Glomerular visceral epithelial cell (primary cell): ENCODE data around the gene TBC1D10A.

Experiments used
- DNase-seq: peaks from one replicate; pipeline ENCODE4 v3.0.0-alpha.2; 2016; ENCODE audit errors: extremely low spot score

The TBC1D10A gene

GRCh38 chr22:30320021-30320556, 6.7 kb downstream of the TBC1D10A start:
- DNase-seq, result no peak

GRCh38 chr22:30318799-30319419, 7.8 kb downstream of the TBC1D10A start:
- no peak for DNase-seq

- DNase-seq, result no peak
Measured at GRCh38 chr22:30317778-30318177, 9.0 kb downstream of the TBC1D10A start.

GRCh38 chr22:30315962-30316576, 10.7 kb downstream of the TBC1D10A start:
- no peak for DNase-seq

DNA sequence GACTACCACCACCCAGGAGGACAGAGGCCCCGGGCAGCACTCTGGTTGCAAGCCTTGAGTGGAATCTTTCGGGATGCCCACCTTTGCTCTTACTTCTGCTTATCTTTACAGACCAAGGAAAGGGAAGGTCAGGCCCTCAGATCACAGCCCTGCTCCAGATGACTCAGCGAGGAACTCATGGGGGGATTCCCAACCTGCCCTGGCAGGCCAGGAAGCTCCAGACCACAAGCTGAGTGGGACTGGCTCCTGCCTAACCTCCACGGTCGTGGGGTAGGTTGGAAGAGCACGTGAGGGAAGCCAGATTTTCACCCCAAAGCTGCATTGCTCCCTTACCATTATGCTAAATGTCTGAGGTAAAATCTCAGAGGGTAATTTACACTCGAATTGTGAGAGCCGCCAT, 11.8 kb downstream of the TBC1D10A start:
- DNase-seq, result peak; percentile 81

- peak; percentile 19 for DNase-seq
Measured at GRCh38 chr22:30313527-30314363, 13.0 kb downstream of the TBC1D10A start.

GRCh38 chr22:30312053-30312452, 14.7 kb downstream of the TBC1D10A start:
- DNase-seq, result peak; percentile 85

DNA sequence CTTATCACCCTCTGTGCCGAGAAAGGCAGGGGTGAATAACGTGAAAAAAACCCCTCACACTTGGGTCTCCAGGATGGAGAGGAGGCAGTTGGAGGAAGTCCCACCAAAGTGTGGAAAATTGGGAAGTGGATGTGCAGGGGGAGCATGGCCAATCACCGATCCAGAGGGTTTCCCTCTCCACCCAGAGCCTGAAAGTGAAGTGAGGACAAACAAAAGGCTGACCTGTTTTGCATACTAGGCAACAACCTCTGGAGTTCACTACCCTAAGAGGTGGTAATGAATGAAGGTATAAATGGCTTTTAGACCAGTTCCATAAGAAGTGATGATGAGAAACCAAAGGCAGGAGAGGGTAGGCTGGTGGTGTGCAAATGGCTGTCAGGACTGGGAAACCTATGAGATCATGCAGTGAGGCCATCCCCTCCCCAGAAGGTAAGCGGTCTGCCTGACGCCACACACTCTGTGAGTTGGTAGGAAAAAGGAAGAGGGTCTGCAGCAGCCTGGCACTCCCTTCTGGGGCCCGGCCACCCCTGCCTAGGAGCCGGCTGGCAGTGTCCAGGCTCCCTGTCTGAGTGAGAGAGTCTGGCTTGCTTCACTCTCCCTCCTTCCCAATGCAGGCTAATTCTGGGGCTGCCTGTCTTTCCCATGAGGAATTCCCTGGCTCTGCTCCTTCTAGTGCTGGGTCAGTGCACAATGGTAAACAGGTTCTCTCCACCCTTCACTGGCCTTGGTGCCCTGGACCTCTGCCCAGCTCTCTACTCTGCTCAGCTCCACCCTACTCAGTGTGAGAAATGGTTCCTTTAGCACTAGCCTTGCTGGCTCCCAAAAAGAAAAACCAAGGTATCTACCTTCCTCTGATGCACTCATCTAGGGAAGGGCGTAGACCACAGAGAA, 15.6 kb downstream of the TBC1D10A start:
- DNase-seq, result peak; percentile 89

DNA sequence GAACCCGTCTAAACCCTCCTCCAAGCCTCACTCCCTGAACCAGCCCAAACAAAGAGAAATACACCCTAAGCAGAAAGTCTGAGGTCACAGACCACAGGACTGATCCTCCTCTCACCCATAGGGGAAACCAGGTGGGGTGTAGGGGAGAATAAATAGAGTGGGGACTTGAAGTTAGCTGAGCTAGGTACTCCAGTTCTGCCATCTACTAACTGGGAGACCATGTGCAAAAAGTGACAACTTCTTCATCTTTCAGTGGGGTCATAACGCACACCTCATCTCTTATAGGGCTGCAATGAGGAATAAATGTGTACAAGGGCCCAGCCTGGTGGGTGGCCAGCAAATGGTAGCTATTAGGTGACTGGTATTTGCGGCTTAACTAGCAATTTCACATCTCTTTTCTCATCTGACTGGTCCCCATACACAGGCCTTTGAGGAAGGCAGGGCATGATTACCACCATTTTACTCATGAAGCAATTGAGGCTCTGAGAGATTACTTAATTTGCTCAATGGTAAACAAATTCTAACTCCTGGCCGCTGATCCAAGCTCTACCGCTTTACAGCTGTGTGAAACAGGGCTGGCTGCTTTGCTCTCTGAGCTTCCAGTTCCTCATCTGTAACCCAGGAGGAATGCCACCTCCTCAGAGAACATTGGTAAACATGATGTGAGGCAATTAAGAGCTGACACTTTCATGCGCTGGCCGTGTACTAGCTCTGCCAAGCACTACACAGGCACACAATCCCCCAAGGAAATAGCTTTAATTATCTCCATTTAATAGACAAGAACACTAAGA, 16.6 kb downstream of the TBC1D10A start:
- DNase-seq, result peak; percentile 64

DNA sequence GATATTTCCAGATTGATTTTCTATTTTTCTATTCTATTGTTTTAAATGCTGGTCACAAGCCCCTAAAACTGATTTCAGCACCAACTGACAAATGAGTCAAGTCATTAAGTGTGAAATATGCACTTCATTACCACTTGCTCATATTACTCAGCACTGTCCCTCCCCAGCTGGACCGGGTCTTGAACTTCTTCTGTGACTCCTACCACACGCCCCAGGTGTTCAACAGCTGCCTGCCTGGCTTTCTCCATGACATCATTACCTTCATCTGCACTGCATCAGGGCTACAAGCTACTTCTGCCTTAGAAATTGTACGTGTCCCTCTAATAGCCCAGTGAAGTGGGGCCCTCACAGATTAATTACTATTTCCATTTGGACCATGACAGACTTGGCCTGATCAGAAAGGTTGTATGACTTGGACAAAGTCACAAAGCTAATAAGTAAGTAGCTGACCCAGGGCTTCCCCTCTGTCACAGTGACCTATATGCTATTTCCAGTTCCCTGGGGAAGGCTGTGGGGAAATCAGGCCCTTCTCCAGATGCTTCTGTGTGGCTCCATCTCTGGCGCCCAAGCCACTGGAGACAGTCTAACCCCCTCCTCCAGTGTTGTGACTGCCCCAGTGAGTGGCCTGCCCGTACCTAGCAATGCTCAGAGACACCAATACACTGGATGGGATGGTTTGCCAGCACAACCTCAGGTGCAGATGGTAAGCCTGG, 18.1 kb downstream of the TBC1D10A start:
- DNase-seq, result no peak

DNA sequence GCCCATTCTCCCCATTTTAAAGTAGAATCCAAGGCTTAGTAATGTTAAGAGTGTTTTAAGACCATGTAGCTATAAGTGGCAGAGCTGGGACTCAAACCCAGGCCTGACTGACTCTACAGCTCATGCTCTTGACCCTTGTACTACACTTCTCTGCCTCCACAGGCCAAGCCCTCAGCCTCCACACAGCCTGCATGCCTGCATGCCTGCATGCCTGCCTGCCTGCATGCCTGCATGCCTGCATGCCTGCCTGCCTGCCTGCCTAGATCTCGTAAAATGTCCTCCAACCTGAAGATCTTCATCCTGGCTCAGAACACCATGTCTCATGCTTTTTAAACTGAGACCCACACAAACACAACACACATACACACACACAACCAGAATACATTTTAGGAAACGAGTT, 18.6 kb downstream of the TBC1D10A start:
- no peak for DNase-seq

DNA sequence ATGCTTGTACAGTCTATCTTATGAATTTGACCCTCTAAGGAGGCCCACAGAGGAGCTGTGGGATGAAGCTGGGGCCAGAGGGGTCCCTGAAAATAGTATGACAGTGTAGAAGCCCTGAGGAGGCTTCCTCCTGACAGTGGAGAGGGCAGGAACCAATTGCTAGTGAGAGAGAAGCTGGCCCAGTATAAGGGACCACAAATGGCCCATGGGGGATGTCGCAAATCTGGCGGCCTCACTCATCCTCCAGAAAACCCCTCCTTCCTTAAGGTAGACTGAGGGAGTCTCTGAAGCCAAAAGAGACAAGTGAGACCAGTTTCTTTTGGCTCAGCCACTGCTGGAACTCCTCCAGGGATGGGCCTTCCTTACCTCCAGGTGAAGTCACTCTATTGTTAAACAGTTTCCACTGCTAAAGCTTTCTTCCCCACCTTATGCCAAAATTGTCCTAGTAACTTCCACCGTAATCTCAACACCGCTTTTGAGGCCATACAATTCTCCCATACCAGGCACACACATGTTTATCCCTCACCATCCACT, 19.6 kb downstream of the TBC1D10A start:
- no peak for DNase-seq

DNA sequence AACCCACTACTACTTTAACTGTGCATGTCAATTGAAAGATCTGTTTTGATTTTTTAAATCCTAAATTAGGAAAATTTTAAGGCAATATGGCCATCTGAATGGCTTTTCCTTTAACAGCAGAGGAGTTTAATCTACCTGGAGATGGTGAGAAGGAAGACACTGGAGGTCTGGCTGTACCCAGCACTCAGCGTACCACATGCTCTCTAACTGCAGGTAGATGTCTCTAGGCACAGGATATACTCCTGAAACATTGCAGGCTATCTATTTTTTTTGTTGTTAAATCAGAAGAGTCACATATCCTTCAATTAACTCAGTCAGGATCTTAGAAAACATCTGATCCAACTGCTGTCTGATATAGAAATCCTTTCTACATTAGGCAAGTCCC, 20.1 kb downstream of the TBC1D10A start:
- no peak for DNase-seq

DNA sequence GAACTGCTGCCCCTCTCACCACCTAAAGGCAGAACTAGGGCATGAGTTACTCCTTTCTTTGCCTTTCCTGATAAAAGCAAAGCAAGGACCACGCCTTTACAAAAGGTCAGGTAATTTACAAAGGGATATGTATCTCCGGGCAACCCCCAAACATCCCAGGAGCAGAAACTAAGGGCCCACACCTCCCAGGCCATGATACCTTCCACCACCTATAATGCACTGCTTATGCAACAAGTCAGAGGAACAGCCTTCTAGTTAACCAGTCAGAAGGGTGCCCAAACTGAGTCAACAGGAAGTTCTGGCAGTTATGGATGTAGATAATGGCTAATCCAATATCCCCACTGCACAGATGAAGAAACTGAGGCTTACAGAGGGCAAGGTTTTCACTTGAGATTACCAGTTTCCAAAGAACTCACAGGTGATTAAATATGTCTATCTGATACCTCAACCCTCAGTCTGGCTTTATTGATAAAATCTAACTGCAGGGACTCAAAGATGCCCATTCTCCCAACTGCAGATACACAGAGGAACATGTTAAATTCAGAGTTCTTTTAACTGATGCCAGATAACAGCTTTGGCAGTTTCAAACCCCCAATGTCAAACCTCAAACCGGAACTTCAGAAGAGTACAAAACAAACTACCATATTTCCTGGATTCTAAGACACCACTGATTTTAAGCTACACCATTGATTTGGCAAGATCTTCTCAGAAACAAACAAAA, 20.7 kb downstream of the TBC1D10A start:
- DNase-seq, result no peak

DNA sequence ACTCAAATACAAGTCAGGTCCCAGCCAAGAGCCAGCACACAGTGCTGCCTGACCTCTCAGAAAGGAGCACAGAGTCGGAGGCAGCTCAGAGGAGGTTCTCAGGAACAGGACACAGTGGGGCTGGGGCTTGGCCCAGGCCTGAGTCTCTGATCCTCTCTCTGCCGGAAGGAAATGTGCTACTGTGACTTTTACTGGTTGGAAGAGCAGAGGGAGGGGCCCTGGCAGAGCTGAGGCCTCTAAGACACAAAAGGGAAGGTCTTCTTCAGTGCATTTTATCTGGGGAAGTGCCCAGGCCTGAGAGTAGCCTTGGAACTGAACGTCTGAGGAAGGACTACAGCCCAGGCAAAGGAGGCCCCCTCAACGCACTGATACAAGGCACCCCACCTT, 21.2 kb downstream of the TBC1D10A start:
- DNase-seq, result no peak

GRCh38 chr22:30304495-30305244, 22.1 kb downstream of the TBC1D10A start:
- no peak for DNase-seq

GRCh38 chr22:30302810-30303138, 24.0 kb downstream of the TBC1D10A start:
- no peak for DNase-seq

GRCh38 chr22:30301995-30302809, 24.5 kb downstream of the TBC1D10A start:
- peak; percentile 39 for DNase-seq
